HG02678 (cell line): ENCODE measurements around the gene PGBD2.
"Not testable (repeated sequence)": the region's sequence is repeated elsewhere in the genome, so short reads cannot be mapped to it uniquely, and the experiment has no call there.

Source experiments
- ATAC-seq: cut with Tn5 transposase; IDR thresholded peaks from one replicate; pipeline ENCODE4 v1.9.1; 2021; ENCODE audit warnings: mild to moderate bottlenecking, moderate library complexity; ENCODE audit not compliant: unreplicated experiment

PGBD2 gene

DNA sequence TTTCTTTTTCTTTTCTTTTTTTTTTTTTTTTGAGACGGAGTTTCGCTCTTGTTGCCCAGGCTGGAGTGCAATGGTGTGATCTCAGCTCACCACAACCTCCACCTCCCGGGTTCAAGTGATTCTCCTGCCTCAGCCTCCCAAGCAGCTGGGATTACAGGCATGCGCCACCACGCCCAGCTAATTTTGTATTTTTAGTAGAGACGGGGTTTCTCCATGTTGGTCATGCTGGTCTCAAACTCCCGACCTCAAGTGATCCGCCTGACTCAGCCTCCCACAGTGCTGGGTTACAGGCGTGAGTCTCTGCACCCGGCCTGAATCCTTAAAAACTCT, 16.2 kb upstream of the PGBD2 start:
- ATAC-seq = not testable (repeated sequence)

DNA sequence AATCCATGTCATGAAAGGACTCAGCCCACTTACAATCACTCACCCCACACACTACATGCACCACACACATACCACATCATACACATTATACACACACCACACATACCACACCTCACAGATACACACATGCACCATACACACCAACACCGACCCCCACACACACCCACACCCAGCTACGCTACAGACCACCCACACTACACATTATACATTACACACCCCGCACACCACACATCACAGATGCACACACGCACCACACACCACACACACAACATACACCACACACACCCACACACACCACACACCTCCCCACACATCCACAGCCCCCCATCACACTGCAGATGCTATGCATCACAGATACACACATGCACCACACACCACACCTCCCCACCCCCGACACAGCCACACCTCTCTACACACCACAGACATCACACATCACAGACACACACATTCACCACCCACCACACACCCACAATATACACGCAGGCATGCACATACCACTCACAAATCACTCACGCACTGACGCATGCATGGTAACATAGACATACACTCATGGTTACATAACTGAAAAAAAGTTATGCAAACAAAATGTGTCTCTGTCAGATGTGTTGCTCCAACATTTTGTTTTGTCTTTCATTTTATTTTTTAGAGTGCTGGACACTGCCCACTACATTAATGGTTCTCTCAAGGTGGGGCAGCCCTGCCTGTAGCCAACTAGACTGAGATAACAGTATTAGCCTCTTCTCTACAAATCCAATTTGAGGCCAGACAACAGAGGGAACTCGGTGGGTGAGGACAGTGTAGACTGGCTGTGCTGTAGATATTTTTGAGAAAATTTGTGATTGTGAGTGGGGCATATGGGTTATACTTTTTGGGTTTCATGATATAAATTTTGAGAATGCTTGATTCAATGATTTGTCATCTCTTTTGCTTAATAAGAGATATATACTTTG, 15.2 kb upstream of the PGBD2 start:
- ATAC-seq = no peak

DNA sequence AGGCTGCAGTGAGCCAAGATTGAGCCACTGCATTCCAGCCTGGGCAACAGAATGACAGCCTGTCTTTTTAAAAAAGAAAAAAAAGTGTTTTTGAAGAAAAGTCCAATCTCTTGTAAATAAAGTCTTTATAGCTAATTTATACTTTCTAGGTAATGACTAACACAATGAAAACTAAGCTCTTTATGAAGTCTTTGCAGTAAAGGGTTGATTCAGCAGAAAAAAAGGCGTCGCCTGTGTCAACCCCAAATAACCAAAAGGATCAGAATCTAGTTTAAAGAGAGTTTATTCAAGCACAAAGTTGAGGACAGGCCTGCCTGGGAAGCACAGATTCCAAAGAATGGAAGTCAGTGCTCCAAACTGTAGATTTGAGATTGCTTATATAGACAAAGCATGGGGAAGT, 14.3 kb upstream of the PGBD2 start:
- ATAC-seq = no peak

DNA sequence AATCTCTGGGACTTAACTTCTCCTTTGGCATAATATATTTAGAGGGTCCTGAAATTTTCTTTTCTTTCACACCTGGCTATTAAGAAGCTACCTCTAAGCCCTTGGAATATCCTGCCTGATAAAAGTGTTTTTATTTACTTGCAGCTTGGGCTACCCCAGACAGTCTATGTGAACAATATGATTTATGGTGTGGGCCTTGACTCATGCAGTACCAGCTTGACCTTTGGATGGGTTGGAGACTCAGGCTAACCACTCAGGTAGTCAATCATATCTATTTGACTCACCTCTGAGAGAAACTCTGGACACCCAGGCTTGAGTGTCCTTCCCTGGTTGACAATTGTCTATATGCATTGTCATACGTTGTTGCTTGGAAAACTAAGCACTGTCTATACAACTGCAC, 13.4 kb upstream of the PGBD2 start:
- no peak for ATAC-seq

DNA sequence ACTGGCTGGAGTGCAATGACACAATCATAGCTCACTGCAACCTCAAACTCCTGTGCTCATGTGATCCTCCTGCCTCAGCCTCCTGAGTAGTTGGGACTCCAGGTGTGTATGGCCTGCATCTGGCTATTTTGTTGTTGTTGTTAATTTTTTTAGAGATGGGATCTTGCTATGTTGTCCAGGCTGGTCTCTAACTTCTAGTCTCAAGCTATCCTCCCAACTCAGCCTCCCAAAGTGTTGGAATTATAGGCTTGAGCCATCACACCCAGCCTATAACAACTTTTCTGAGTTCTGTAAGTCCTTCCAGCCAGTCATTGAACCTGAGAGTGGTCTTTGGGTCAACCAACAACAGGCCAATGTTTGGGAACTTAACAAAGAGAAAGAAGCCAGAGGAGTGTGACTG, 11.2 kb upstream of the PGBD2 start:
- ATAC-seq = no peak

DNA sequence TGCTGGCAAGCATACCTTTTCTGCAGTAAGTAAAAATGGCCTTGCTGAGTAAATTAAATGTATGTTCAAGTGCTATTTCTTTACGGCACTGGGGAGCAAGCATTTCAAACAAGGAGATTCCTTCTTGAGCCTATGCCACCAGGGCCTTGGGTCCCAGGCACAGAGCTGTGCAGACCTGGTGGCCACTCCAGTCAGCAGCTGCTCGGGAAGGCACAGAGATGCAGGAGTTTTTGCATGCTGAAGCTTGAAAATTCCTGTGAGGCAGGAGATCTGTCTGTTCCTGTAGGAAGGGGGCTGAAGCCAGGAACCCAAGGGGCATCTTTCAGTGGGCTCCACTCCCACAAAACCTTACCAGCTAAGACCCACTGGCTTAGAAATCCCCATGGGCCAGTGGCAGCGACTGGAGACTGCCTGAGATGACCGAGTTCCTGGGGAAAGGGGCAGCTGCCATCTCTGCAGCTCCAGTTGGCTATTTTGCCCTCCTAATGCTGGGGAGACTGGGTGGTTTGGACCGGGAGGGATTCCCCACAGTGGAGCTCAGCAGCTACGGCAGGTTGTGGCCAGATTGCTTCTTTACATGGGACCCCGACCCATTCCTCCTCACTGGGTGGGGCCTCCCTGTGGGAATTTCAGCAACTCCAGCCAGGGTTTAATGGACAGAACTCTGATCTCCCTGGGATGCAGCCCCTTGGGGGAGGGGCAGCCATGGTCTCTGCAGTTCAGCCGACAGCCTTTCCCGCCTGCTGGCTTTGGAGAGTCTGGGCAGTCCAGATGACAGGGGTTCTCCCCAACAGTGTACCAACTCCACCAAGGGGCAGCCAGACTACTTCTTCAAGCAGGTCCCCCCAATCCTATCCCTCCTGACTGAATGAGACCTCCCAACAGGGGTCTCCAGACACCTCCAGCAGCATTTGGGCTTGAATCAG, 8.4 kb upstream of the PGBD2 start:
- no peak for ATAC-seq

DNA sequence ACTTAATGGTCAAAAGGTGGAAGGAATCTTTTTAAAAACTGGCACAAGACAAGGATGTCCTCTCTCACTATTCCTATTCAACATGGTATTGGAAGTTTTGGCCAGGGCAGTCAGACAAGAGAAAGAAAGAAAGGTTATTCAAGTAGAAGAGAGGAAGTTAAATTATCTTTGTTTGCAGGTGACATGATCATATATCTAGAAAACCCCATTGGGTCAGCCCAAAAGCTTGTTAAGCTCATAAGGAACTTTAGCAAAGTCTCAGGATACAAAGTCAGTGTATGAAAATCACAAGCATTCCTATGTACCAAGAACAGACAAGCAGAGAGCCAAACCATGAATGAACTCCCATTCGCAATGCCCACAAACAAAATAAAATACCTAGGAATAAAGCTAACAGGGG, 5.4 kb upstream of the PGBD2 start:
- ATAC-seq = no peak

DNA sequence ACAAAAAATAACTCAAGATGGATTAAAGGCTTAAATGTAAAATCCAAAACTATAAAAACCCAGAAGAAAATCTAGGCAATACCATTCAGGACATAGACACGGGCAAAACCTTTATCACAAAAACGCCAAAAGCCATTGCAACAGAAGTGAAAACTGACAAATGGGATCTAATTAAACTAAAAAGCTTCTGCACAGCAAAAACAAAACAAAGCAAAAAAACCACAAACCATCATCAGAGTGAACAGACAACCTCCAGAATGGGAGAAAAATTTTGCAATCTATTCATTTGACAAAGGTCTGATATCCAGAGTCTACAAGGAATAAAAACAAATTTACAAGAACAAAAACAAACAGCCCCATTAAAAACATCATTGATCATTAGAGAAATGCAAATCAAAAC, 4.5 kb upstream of the PGBD2 start:
- ATAC-seq = no peak

DNA sequence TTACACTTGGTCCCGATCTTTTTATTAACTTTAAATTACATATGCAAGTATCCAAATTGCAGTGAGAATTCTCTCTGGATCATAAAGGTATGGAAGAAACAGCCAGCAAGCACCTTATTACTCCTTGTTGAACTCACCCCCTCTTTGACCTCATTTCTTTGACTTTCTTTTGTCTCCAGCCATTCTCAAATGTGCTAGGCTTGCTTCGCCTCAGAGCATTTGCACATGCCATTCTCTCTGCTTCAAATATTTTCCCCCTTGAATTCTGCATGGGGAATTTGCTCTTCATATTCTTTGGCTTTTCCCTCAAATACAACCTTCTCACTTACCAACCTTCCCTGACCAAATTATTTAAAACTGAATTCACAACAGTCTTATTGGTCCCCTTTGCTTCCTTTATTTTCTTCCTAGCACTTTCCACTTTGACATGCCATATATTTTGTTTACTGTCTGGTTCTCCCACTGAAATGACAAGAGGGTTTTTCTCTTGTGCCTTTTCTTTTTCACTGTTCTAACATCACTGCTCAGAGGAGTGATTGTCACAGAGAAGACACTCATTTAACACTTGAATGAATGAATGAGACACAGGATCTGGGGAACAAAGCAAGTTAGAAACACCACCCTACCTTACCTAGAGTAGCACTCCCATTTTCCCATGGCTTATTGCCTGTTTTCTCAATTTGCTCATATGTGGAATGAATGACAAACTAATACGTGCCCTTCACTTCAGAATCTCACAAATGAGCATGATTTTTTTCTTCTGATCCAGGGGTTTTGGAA, 1.4 kb upstream of the PGBD2 start:
- ATAC-seq = no peak

DNA sequence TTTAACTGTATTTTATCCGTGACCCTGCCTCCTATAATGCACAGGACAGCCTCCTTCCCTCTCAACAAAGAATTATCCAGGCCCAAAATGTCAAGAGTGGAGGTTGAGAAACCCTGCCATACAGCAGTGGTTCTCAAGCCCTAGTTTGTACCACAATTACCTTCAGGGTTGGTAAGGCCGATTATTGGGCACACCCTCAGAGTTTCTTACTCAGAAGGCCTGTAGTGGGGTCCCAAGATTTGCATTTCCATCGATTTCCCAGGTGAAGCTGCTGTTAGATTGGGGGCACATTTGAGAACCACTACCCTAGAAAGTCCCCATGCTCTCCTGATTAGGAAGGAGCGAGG, 400 bp upstream of the PGBD2 start:
- ATAC-seq = no peak

DNA sequence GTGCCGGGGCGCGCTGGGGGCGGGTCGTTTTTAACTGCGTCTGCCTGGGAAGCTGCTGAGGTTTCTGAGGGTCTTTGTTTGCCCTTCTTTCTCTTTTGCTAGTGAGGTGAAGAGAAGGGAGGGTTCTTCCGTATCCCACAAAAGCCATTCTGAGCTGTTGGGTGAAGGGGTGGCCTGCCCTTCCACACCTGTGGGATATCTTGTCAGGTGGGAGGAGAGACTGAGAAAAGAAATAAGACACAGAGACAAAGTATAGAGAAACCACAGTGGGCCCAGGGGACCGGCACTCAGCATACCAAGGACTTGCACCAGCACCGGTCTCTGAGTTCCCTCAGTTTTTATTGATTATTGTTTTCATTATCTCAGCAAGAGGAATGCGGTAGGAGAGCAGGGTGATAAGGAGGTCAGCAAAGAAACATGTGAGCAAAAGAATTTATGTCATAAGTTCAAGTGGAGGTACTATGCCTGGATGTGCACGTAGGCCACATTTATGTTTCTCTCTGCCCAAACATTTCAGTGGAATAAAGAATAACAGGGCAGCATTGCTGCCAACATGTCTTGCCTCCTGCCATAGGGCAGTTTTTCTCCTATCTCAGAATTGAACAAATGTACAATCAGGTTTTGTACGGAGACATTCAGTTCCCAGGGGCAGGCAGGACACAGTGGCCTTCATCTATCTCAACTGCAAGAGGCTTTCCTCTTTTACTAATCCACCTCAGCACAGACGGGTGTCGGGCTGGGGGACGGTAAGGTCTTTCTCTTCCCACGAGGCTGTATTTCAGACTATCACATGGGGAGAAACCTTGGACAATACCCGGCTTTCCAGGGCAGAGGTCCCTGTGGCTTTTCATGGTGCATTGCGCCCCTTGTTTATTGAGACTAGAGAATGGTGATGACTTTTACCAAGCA, 972 bp downstream of the PGBD2 start:
- ATAC-seq = peak; percentile 21

DNA sequence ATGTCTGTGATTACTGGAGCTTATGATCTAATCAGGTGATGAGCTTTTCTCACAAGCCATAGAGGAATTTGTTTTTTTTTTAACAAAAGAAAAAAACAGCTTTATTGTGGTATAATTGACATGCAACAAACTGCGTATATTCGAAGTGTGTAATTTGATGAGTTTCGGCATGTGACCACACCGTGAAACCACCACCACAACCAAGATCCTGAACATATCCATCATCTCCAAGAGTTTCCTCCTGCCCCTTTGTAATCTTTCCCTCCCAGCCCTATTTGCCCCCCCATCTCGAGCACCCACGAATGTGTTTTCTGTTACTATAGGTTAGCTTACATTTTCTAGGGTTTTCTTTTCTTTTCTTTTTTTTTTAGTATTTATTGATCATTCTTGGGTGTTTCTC, 4.7 kb downstream of the PGBD2 start:
- no peak for ATAC-seq

DNA sequence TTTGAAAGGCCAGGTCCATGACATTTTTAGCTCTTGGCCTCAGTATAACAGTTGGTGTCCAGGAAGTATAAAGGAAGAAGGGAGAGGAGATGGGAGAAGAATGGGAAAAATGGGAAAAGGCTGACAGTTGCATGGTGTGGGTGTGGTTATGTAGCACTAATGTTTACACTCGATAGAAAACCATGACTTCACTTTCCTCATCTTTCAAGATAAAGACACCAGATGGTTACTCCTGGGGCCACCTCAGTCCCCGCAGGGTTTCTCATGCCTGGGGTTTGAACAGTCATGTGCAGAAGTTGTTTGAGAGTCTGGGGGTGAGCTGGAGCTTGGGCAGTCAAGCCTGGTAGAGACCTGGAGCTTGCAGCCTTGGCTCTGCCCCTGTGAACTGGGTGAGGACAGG, 7.9 kb downstream of the PGBD2 start:
- no peak for ATAC-seq

DNA sequence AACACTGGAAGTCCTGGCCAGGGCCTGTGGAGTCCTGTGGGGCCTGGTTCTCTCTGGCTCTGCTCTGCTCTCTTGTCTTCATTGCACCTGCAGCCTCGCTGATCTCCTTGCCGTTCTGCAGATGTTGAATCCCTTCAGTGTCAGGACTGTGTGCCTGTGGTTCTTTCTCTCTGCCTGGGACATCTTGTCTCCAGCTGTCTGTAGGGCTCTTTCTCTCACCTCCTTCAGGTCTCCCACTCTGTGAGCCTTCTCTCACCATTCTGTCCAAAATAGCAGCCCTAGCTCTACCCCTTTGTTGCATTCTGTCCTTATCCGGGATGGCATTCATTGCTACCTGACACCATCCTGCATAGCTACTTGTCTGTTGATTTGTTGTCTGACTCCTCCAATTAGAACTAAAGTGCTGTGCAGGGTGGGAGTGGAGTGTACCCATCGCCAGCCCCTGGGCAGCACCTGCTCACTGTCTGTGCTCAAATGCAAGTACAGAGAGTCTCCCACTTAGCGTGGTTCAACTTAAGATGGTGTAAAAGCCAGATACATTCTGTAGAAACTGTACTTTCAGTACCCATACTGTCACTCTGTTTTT, 8.9 kb downstream of the PGBD2 start:
- no peak for ATAC-seq

DNA sequence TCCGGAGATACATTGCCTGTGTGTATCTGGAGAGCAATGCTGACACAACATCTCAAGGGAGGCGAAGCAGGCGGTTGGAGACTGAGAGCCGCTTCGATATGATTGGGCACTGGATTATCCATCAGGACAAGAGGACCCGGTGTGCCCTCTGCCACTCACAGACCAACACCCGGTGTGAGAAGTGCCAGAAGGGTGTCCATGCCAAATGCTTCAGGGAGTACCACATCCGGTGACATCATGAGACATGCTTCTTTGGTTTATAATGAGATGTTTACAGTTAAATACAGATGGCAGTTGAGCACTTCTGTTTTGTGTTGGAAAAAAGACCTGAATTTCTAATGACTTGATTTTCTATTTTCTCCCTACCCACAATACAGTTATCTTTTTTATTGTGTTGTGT, 12.1 kb downstream of the PGBD2 start:
- no peak for ATAC-seq

DNA sequence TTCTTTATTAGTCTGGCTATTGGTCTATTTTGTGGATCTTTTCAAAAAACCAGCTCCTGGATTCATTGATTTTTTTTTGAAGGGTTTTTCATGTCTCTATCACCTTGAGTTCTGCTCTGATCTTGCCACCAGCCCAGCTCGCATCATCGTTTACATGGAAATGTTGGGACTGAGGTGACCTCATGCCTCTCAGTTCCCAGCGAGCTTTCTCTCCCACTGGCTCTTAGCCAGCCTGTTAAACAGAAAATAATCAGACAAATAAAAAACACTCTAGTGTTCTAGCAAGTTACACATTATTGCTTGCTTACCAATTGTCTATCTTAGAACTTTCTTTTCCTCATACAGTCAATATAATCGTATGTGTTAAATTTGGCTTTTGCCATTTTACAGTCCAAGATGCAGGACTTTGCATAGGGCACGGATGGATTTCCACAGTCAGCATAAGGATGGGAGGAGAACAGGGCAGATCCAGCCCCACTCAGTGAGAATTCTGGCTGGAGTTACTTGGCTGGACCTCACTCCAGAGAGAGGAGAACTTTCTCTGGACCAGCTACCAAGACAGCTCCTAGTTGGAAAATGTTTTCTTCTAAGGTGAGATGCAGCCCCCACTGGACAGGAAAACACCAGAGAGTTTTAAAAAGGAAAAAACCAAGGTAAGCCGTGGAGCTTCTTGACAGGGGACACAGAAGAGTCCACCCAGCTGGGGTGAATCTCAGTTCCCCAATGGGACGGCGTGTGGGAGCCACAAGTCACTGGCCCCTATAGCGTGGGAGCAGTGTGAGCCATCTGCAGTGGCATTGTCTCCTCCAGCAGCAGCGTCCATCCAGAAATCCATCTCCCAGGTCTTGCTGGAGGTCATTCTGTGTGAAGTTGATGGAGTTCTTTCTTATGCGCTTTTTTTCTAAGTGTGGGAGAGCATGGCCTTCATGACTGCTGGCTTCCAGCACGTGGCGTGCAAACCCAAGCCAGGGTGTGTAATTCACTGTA, 17.6 kb downstream of the PGBD2 start:
- ATAC-seq = no peak

DNA sequence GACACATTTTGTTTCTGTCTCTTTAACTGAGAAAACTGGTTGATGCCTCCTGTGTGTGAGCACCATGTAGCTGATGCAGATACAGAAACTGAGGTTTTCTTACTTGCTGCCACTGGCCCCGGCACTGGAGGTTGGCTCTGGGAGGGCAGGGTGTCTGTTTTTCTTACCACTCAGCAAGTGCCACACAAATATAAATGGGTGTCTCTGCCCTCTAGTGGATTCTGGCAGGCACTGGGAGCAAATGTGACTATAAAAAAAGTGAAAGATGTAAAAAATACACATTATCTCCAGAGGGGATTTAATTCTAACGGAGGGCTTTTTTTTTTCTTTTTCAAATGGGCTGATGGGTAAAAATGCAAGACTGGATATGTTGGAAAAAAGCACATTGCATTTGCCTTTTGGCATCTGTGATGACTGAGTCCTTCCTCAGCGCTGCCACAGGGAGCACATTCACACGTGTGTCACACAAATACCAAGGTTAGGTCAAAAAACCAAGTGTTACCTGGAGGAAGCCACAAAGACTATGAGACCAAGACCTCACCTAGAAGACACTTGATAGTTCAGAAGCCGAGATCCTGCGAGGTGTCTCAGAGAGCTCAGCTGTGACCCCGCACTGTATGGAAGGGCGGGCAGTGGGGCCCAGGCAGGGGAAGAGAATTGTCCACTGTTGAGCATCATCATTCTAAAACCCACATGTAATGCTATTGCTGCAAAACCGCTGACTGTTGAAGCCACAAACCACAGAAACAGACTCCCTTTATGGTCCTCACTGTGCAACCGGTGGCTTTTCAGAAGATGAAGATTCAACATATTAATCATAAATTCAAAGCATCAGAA, 18.9 kb downstream of the PGBD2 start:
- peak; percentile 97 for ATAC-seq

DNA sequence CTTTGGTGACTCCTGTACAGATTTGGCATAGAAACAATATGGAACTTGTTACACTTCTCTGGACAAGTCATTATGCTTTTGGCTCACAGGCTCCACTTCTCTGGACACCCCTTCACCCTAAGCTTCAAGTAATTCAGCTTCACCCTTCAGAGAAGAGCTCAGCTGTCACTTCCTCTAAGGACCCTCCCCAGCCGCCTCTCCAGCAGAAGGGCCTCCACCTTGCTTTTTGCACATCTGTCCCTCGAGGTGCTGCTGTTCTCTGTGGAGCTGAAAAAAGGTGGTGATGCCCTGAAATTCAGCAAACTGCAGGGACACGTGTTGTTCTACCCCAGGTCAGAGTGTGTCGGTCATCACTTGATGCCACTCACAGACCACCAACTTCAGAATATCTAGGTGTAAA, 19.8 kb downstream of the PGBD2 start:
- ATAC-seq = not testable (repeated sequence)
